Mammary epithelial cell (primary cell): ENCODE results near the gene STX19.

Experiments used
- CTCF ChIP-seq, 2 donors: IDR thresholded peaks in 1 of 2; conservative IDR thresholded peaks in 1 of 2; 2 replicates each; pipeline ENCODE4 v1.5.1; 2011 to 2012; ENCODE audit warnings: inconsistent platforms in 2 of 2, low read length in 2 of 2, mild to moderate bottlenecking in 2 of 2, control low read depth in 1 of 2, low read depth in 1 of 2; ENCODE audit not compliant: insufficient read depth in 1 of 2; ENCODE audit errors: extremely low read depth in 1 of 2
- EZH2 ChIP-seq: IDR thresholded peaks from 2 replicates; pipeline ENCODE4 v1.6.1; 2012; ENCODE audit warnings: low read length, inconsistent platforms, borderline replicate concordance

- TF ChIP-seq CTCF (conservative IDR thresholded peaks at IDR 0.05 in 1 of 2, IDR thresholded peaks at IDR 0.05 in 1 of 2; ENCODE audit: extremely low read depth in 1 of 2, insufficient read depth in 1 of 2, low read depth in 1 of 2, low read length in 2 of 2) (no peak), EZH2 (no peak)
Observed at GRCh38 chr3:93988764-93989163, 39.6 kb downstream of the STX19 start.
